Measurements from ENCODE around the gene ZEB2.

ZEB2 gene

GRCh38 chr2:144454466-144455287 is 65.2 kb downstream of the ZEB2 start:
- Histone ChIP-seq H3K27ac (ENCODE audit: low read length) (peak overlapping the region; percentile 33), H3K4me3 (ENCODE audit: low read depth in 1 of 2, low read length in 2 of 2) (no peak overlapping the region), H3K36me3 (ENCODE audit: control insufficient read depth in 1 of 2, insufficient read depth in 2 of 2, low read length in 2 of 2) (no peaks in the 10 kb centered on the region), H3K9me3 (ENCODE audit: control insufficient read depth in 1 of 2, low read length in 2 of 2) (no peaks in the 10 kb centered on the region), H3K4me1 (ENCODE audit: control insufficient read depth in 1 of 2, insufficient read depth in 2 of 2, low read length in 2 of 2) (peaks cover under 1 to 18% of the 10 kb centered on the region in 2 donors), H3K27me3 (ENCODE audit: low read depth, low read length) (no peaks in the 10 kb centered on the region)

GRCh38 chr2:144453486-144454158 is 66.3 kb downstream of the ZEB2 start:
- Histone ChIP-seq H3K4me3 (ENCODE audit: low read depth in 1 of 2, low read length in 2 of 2) (no peak overlapping the region), H3K4me1 (ENCODE audit: control insufficient read depth in 1 of 2, insufficient read depth in 2 of 2, low read length in 2 of 2) (peaks cover 4 to 20% of the 10 kb centered on the region in 2 donors)

GRCh38 chr2:144452989-144453336 is 67.0 kb downstream of the ZEB2 start:
- Histone ChIP-seq H3K4me3 (ENCODE audit: low read depth in 1 of 2, low read length in 2 of 2) (peak overlapping the region in 1 of 2 donors; percentile 1), H3K27me3 (ENCODE audit: low read depth, low read length) (no peaks in the 10 kb centered on the region), H3K4me1 (ENCODE audit: control insufficient read depth in 1 of 2, insufficient read depth in 2 of 2, low read length in 2 of 2) (peaks cover 4 to 26% of the 10 kb centered on the region in 2 donors), H3K36me3 (ENCODE audit: control insufficient read depth in 1 of 2, insufficient read depth in 2 of 2, low read length in 2 of 2) (no peaks in the 10 kb centered on the region), H3K9me3 (ENCODE audit: control insufficient read depth in 1 of 2, low read length in 2 of 2) (no peaks in the 10 kb centered on the region), H3K27ac (ENCODE audit: low read length) (peak overlapping the region; percentile 50)

More at GRCh38 chr2:144453486-144454158, 66.3 kb downstream of the ZEB2 start:
- Histone ChIP-seq H3K36me3 (ENCODE audit: control insufficient read depth in 1 of 2, insufficient read depth in 2 of 2, low read length in 2 of 2) (no peaks in the 10 kb centered on the region), H3K27ac (ENCODE audit: low read length) (peak overlapping the region; percentile 50), H3K9me3 (ENCODE audit: control insufficient read depth in 1 of 2, low read length in 2 of 2) (no peaks in the 10 kb centered on the region), H3K27me3 (ENCODE audit: low read depth, low read length) (no peaks in the 10 kb centered on the region)

- no peaks in the 10 kb centered on the region for H3K9me3 ChIP-seq (ENCODE audit: control insufficient read depth in 1 of 2, low read length in 2 of 2)
- peak overlapping the region; percentile 50 for H3K27ac ChIP-seq (ENCODE audit: low read length)
- peaks cover 4 to 28% of the 10 kb centered on the region in 2 donors for H3K4me1 ChIP-seq (ENCODE audit: control insufficient read depth in 1 of 2, insufficient read depth in 2 of 2, low read length in 2 of 2)
- no peaks in the 10 kb centered on the region for H3K36me3 ChIP-seq (ENCODE audit: control insufficient read depth in 1 of 2, insufficient read depth in 2 of 2, low read length in 2 of 2)
- H3K27me3 ChIP-seq (ENCODE audit: low read depth, low read length), result no peaks in the 10 kb centered on the region
- H3K4me3 ChIP-seq (ENCODE audit: low read depth in 1 of 2, low read length in 2 of 2), result peak overlapping the region in 1 of 2 donors; percentile 1
Observed at GRCh38 chr2:144452169-144452988, 67.5 kb downstream of the ZEB2 start.

- Histone ChIP-seq H3K27ac (ENCODE audit: low read length) (no peak overlapping the region), H3K27me3 (ENCODE audit: low read depth, low read length) (no peaks in the 10 kb centered on the region), H3K36me3 (ENCODE audit: control insufficient read depth in 1 of 2, insufficient read depth in 2 of 2, low read length in 2 of 2) (no peaks in the 10 kb centered on the region), H3K4me3 (ENCODE audit: low read depth in 1 of 2, low read length in 2 of 2) (no peak overlapping the region), H3K4me1 (ENCODE audit: control insufficient read depth in 1 of 2, insufficient read depth in 2 of 2, low read length in 2 of 2) (peaks cover 4 to 20% of the 10 kb centered on the region in 2 donors), H3K9me3 (ENCODE audit: control insufficient read depth in 1 of 2, low read length in 2 of 2) (no peaks in the 10 kb centered on the region)
Observed at GRCh38 chr2:144451443-144451842, 68.5 kb downstream of the ZEB2 start.

- H3K27me3 ChIP-seq (ENCODE audit: low read depth, low read length), result no peaks in the 10 kb centered on the region
- H3K36me3 ChIP-seq (ENCODE audit: control insufficient read depth in 1 of 2, insufficient read depth in 2 of 2, low read length in 2 of 2), result no peaks in the 10 kb centered on the region
- H3K9me3 ChIP-seq (ENCODE audit: control insufficient read depth in 1 of 2, low read length in 2 of 2), result no peaks in the 10 kb centered on the region
- H3K4me3 ChIP-seq (ENCODE audit: low read depth in 1 of 2, low read length in 2 of 2), result peak overlapping the region in 1 of 2 donors; percentile 2
- H3K4me1 ChIP-seq (ENCODE audit: control insufficient read depth in 1 of 2, insufficient read depth in 2 of 2, low read length in 2 of 2), result peaks cover 4 to 21% of the 10 kb centered on the region in 2 donors
- peak overlapping the region; percentile 39 for H3K27ac ChIP-seq (ENCODE audit: low read length)
Observed at GRCh38 chr2:144449028-144449406, 70.9 kb downstream of the ZEB2 start.

- H3K4me1 ChIP-seq (ENCODE audit: control insufficient read depth in 1 of 2, insufficient read depth in 2 of 2, low read length in 2 of 2), result peaks cover 4 to 22% of the 10 kb centered on the region in 2 donors
- no peaks in the 10 kb centered on the region for H3K9me3 ChIP-seq (ENCODE audit: control insufficient read depth in 1 of 2, low read length in 2 of 2)
- H3K27ac ChIP-seq (ENCODE audit: low read length), result peak overlapping the region; percentile 39
- H3K4me3 ChIP-seq (ENCODE audit: low read depth in 1 of 2, low read length in 2 of 2), result peak overlapping the region in 1 of 2 donors; percentile 2
- H3K27me3 ChIP-seq (ENCODE audit: low read depth, low read length), result no peaks in the 10 kb centered on the region
- H3K36me3 ChIP-seq (ENCODE audit: control insufficient read depth in 1 of 2, insufficient read depth in 2 of 2, low read length in 2 of 2), result no peaks in the 10 kb centered on the region
Observed at GRCh38 chr2:144448389-144449027, 71.4 kb downstream of the ZEB2 start.

GRCh38 chr2:144447535-144447934 is 72.4 kb downstream of the ZEB2 start:
- no peak overlapping the region for H3K4me3 ChIP-seq (ENCODE audit: low read depth in 1 of 2, low read length in 2 of 2)
- no peak overlapping the region for H3K27ac ChIP-seq (ENCODE audit: low read length)
- no peaks in the 10 kb centered on the region for H3K9me3 ChIP-seq (ENCODE audit: control insufficient read depth in 1 of 2, low read length in 2 of 2)
- H3K4me1 ChIP-seq (ENCODE audit: control insufficient read depth in 1 of 2, insufficient read depth in 2 of 2, low read length in 2 of 2), result peaks cover 4 to 22% of the 10 kb centered on the region in 2 donors
- no peaks in the 10 kb centered on the region for H3K27me3 ChIP-seq (ENCODE audit: low read depth, low read length)
- no peaks in the 10 kb centered on the region for H3K36me3 ChIP-seq (ENCODE audit: control insufficient read depth in 1 of 2, insufficient read depth in 2 of 2, low read length in 2 of 2)

GRCh38 chr2:144446136-144446535 is 73.8 kb downstream of the ZEB2 start:
- Histone ChIP-seq H3K9me3 (ENCODE audit: control insufficient read depth in 1 of 2, low read length in 2 of 2) (no peaks in the 10 kb centered on the region), H3K27ac (ENCODE audit: low read length) (no peak overlapping the region), H3K27me3 (ENCODE audit: low read depth, low read length) (no peaks in the 10 kb centered on the region), H3K36me3 (ENCODE audit: control insufficient read depth in 1 of 2, insufficient read depth in 2 of 2, low read length in 2 of 2) (no peaks in the 10 kb centered on the region), H3K4me3 (ENCODE audit: low read depth in 1 of 2, low read length in 2 of 2) (no peak overlapping the region), H3K4me1 (ENCODE audit: control insufficient read depth in 1 of 2, insufficient read depth in 2 of 2, low read length in 2 of 2) (peaks cover 4 to 25% of the 10 kb centered on the region in 2 donors)

- Histone ChIP-seq H3K9me3 (ENCODE audit: control insufficient read depth in 1 of 2, low read length in 2 of 2) (no peaks in the 10 kb centered on the region), H3K36me3 (ENCODE audit: control insufficient read depth in 1 of 2, insufficient read depth in 2 of 2, low read length in 2 of 2) (no peaks in the 10 kb centered on the region), H3K4me1 (ENCODE audit: control insufficient read depth in 1 of 2, insufficient read depth in 2 of 2, low read length in 2 of 2) (peaks cover 4 to 28% of the 10 kb centered on the region in 2 donors), H3K4me3 (ENCODE audit: low read depth in 1 of 2, low read length in 2 of 2) (no peak overlapping the region), H3K27ac (ENCODE audit: low read length) (no peak overlapping the region), H3K27me3 (ENCODE audit: low read depth, low read length) (no peaks in the 10 kb centered on the region)
Observed at GRCh38 chr2:144445196-144445595, 74.7 kb downstream of the ZEB2 start.
